Liver (tissue), 3 donors: ENCODE results near the gene NRK.

Experiments used
- ATF3 ChIP-seq: IDR thresholded peaks from 2 replicates; pipeline ENCODE4 v1.6.1; 2016; ENCODE audit warnings: antibody characterized with exemption
- CTCF ChIP-seq: fragments of 150-350 bp; IDR thresholded peaks from 2 replicates; pipeline ENCODE4 v1.5.1; 2017; ENCODE audit warnings: improper control_type of control experiment, low read depth, low read length; ENCODE audit not compliant: missing input control
- HNF4G ChIP-seq: IDR thresholded peaks from 2 replicates; pipeline ENCODE4 v1.6.1; 2016; ENCODE audit warnings: antibody characterized with exemption
- SP1 ChIP-seq: IDR thresholded peaks from 2 replicates; pipeline ENCODE4 v1.6.1; 2018; ENCODE audit warnings: antibody characterized with exemption, mild to moderate bottlenecking
- donor health status: healthy.
- donor health status: healthy.

- TF ChIP-seq HNF4G (no peak), ATF3 (no peak), CTCF (no peak), SP1 (no peak)
Observed at GRCh38 chrX:105816517-105816916, 5.8 kb upstream of the NRK start.
